SK-N-SH (cell line): ENCODE measurements around the gene ABCA3. TPM values are rescaled to one million over a fixed set of nuclear protein-coding genes. Genes with fewer than 3 reads are reported as not detected.

Source experiments
- CTCF ChIA-PET: fragments of 300-600, 350-600 bp; formaldehyde crosslinking; extraction: SDS; loops from one replicate; lab custom pipeline; 2021; lab: Yijun Ruan, JAX
- POLR2A ChIA-PET: fragments of 350-600 bp; sonication (Branson Sonifier 250); formaldehyde crosslinking; extraction: SDS; loops from one replicate; lab custom pipeline; 2020; ENCODE audit warnings: antibody characterized with exemption, inconsistent platforms; lab: Yijun Ruan, JAX
- DNase-seq: peaks from one replicate; pipeline ENCODE4 v3.0.0; 2012
- H2AFZ ChIP-seq: fragments of 200-600 bp; sonication (generic); 2 replicates; pipeline ENCODE4 v1.8.1; 2016; ENCODE audit warnings: antibody characterized with exemption, mild to moderate bottlenecking, low read depth
- H3F3A ChIP-seq: fragments of 200-600 bp; sonication (generic); replicated peaks from 2 replicates; pipeline ENCODE3; 2016; ENCODE audit warnings: antibody characterized with exemption, mild to moderate bottlenecking; ENCODE audit not compliant: insufficient read depth
- H3K27ac ChIP-seq, 2 experiments: fragments of 200-500 bp in 1 of 2; fragments of 200-600 bp in 1 of 2; sonication (Bioruptor generic) in 1 of 2; sonication (generic), shearing (Covaris generic) in 1 of 2; 2 replicates each; pipeline versions ENCODE4 v1.5.1 to v1.6.1; 2014 to 2016; ENCODE audit warnings: low read depth in 2 of 2, inconsistent platforms in 1 of 2, low read length in 1 of 2, mild to moderate bottlenecking in 1 of 2, mixed read lengths in 1 of 2
- H3K27me3 ChIP-seq: fragments of 200-600 bp; sonication (generic), shearing (Covaris generic); 2 replicates; pipeline ENCODE4 v1.6.1; 2016; ENCODE audit warnings: mixed run types; ENCODE audit not compliant: insufficient read depth
- H3K36me3 ChIP-seq, 2 experiments: fragments of 200-500 bp in 1 of 2; fragments of 200-600 bp in 1 of 2; sonication (Bioruptor generic) in 1 of 2; sonication (generic) in 1 of 2; replicated peaks in 1 of 2; 2 replicates each; pipeline versions ENCODE3 to v1.5.1; 2014 to 2016; ENCODE audit warnings: low read length in 1 of 2, mild to moderate bottlenecking in 1 of 2; ENCODE audit not compliant: insufficient read depth in 2 of 2, control insufficient read depth in 1 of 2
- H3K4me1 ChIP-seq, 2 experiments: fragments of 200-500 bp in 1 of 2; fragments of 200-600 bp in 1 of 2; sonication (Bioruptor generic) in 1 of 2; sonication (generic), shearing (Covaris generic) in 1 of 2; 2 replicates each; pipeline versions ENCODE4 v1.5.1 to v1.6.1; 2014 to 2016; ENCODE audit warnings: low read depth in 1 of 2, low read length in 1 of 2, mixed run types in 1 of 2; ENCODE audit not compliant: insufficient read depth in 2 of 2, control insufficient read depth in 1 of 2
- H3K4me2 ChIP-seq: fragments of 200-600 bp; sonication (generic), shearing (Covaris generic); 2 replicates; pipeline ENCODE4 v1.6.1; 2017; ENCODE audit warnings: mixed run types
- H3K4me3 ChIP-seq, 2 experiments: fragments of 200-500 bp in 1 of 2; fragments of 200-600 bp in 1 of 2; sonication (Bioruptor generic) in 1 of 2; sonication (generic), shearing (Covaris generic) in 1 of 2; 2 replicates each; pipeline versions ENCODE4 v1.5.1 to v1.8.1; 2014 to 2016; ENCODE audit warnings: low read depth in 2 of 2, inconsistent platforms in 1 of 2, low read length in 1 of 2, mild to moderate bottlenecking in 1 of 2, mixed read lengths in 1 of 2, moderate library complexity in 1 of 2
- H3K79me2 ChIP-seq: fragments of 200-600 bp; sonication (generic); 2 replicates; pipeline ENCODE4 v1.8.1; 2017; ENCODE audit warnings: mild to moderate bottlenecking; ENCODE audit not compliant: insufficient read depth
- H3K9ac ChIP-seq: fragments of 200-600 bp; sonication (generic); 2 replicates; pipeline ENCODE4 v1.6.1; 2017; ENCODE audit warnings: mixed run types
- H3K9me2 ChIP-seq: fragments of 200-600 bp; sonication (generic); 2 replicates; pipeline ENCODE4 v1.6.1; 2017; ENCODE audit warnings: mixed run types
- H3K9me3 ChIP-seq: fragments of 200-600 bp; sonication (generic); 2 replicates; pipeline ENCODE4 v1.6.1; 2017; ENCODE audit warnings: mixed run types, mild to moderate bottlenecking, moderate library complexity
- H4K20me1 ChIP-seq: fragments of 200-600 bp; sonication (generic); 2 replicates; pipeline ENCODE4 v1.6.1; 2017; ENCODE audit warnings: mild to moderate bottlenecking, mixed run types; ENCODE audit not compliant: insufficient read depth
- EZH2phosphoT487 ChIP-seq: fragments of 200-600 bp; sonication (generic); IDR thresholded peaks from 2 replicates; pipeline ENCODE4 v1.6.1; 2017; ENCODE audit warnings: low read depth, mixed run types, mild to moderate bottlenecking, antibody characterized with exemption, moderate library complexity, borderline replicate concordance
- FOXJ3 ChIP-seq: sonication (generic); formaldehyde crosslinking; IDR thresholded peaks from 2 replicates; pipeline ENCODE4 v1.5.1; 2020; ENCODE audit warnings: mild to moderate bottlenecking, missing genetic modification reagents
- GABPA ChIP-seq: IDR thresholded peaks from 2 replicates; pipeline ENCODE4 v1.4.0; 2012; ENCODE audit warnings: low read depth, mild to moderate bottlenecking
- MEF2A ChIP-seq: IDR thresholded peaks from 2 replicates; pipeline ENCODE4 v1.4.0; 2012; ENCODE audit warnings: low read depth, borderline replicate concordance
- NFIC ChIP-seq: IDR thresholded peaks from 2 replicates; pipeline ENCODE4 v1.4.0; 2012; ENCODE audit warnings: borderline replicate concordance
- RAD21 ChIP-seq: IDR thresholded peaks from 2 replicates; pipeline ENCODE4 v1.6.1; 2012; ENCODE audit warnings: mild to moderate bottlenecking, low read length
- RCOR1 ChIP-seq: fragments of 150-350 bp; IDR thresholded peaks from 2 replicates; pipeline ENCODE4 v1.6.1; 2017; ENCODE audit warnings: antibody characterized with exemption, low read length
- TEAD4 ChIP-seq: IDR thresholded peaks from 2 replicates; pipeline ENCODE4 v1.4.0; 2012; ENCODE audit warnings: mild to moderate bottlenecking, borderline replicate concordance; ENCODE audit not compliant: insufficient read depth
- WGBS: methylation state at CpG from one replicate; pipeline ENCODE4 v1.1.6; 2017; ENCODE audit warnings: low lambda C conversion rate; 5-methylcytosine and 5-hydroxymethylcytosine counted together
- polyA plus RNA-seq, 3 experiments: library from polyadenylated mRNA; depleted of rRNA; stranded (reverse); fragments of >200 nt; gene quantifications; 2 replicates each; pipeline ENCODE4 v1.2.3, GENCODE V29; 2012
- TF ChIP-seq, protein P1 (sequence below): fragments of 150-350 bp; IDR thresholded peaks from 2 replicates; pipeline ENCODE4 v1.6.1; 2017; ENCODE audit warnings: antibody characterized with exemption, low read length, low read depth, borderline replicate concordance
- TF ChIP-seq, protein P2 (sequence below): IDR thresholded peaks from 2 replicates; pipeline ENCODE4 v1.4.0; 2012; ENCODE audit warnings: low read depth, borderline replicate concordance
- TF ChIP-seq, protein P3 (sequence below): fragments of 200-600 bp; sonication (generic); IDR thresholded peaks from 2 replicates; pipeline ENCODE4 v1.6.1; 2017; ENCODE audit warnings: antibody characterized with exemption, mild to moderate bottlenecking, moderate library complexity
- TF ChIP-seq, protein P4 (sequence below): fragments of 150-350 bp; IDR thresholded peaks from 2 replicates; pipeline ENCODE4 v1.6.1; 2016; ENCODE audit warnings: mild to moderate bottlenecking, low read depth, low read length
- TF ChIP-seq, protein P5 (sequence below): IDR thresholded peaks from 2 replicates; pipeline ENCODE4 v1.4.0; 2012; ENCODE audit warnings: low read depth, borderline replicate concordance

Gene ABCA3
- polyA plus RNA-seq, 1 of the 3 experiments (the other 2 are of a cell fraction): 9.9 TPM

DNA sequence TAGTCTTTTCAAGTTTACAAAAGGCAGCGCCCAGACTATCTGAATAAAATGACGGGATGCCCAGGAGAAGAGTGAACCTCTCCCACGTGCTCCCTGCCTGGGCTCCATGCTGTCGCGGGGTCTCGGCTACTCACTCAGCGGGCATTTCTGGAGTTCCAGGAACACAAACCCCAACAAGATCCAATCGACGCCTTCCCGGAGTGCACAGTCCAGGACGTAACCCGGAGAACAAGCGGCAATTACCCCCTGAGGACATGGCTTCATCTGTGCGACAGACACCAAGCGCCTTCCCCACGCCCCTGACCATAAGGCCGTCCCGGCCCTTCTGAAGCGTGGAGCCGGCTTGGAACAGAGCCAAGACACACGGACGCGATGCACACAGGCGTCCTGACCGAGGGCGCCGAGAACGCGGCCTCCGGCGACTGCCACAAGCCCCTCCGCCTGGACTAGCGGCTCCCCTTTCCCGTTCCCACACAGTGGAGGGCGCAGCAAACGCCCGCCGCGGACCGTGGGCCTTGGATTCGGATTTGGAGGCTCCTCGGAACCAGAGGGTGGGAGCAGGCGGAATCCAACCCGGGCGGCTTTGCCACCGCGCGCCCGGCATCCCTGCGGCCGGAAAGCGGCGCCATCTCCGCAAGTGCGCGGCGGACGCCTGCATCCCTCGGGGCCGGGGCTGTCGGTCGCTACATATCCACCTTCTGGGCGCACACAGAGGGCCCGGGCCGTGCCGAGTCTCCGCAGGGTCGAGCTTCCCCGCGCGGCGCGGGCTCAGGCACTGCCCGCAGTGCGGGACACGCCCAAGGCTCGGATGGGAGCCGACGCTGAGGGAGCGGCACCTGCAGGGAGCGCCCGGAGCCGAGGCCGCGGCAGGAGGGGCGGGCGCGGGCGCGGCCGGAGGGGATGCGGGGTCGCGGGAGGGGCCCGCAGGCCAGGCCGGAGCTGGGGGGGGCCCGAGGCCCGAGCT, 725 bp downstream of the ABCA3 start (continued):
- TF ChIP-seq NFIC (peak; percentile 75), FOXJ3 (CRISPR knock-in tag) (no peak), RAD21 (no peak), RCOR1 (peak; percentile 17; the same call in 1 of the 2 replicates)
- TF ChIP-seq, protein P1, sequence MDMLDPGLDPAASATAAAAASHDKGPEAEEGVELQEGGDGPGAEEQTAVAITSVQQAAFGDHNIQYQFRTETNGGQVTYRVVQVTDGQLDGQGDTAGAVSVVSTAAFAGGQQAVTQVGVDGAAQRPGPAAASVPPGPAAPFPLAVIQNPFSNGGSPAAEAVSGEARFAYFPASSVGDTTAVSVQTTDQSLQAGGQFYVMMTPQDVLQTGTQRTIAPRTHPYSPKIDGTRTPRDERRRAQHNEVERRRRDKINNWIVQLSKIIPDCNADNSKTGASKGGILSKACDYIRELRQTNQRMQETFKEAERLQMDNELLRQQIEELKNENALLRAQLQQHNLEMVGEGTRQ: no peak
- TF ChIP-seq, protein P2, sequence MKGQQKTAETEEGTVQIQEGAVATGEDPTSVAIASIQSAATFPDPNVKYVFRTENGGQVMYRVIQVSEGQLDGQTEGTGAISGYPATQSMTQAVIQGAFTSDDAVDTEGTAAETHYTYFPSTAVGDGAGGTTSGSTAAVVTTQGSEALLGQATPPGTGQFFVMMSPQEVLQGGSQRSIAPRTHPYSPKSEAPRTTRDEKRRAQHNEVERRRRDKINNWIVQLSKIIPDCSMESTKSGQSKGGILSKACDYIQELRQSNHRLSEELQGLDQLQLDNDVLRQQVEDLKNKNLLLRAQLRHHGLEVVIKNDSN: no peak
- TF ChIP-seq, all 33 proteins: peak for 9

DNA sequence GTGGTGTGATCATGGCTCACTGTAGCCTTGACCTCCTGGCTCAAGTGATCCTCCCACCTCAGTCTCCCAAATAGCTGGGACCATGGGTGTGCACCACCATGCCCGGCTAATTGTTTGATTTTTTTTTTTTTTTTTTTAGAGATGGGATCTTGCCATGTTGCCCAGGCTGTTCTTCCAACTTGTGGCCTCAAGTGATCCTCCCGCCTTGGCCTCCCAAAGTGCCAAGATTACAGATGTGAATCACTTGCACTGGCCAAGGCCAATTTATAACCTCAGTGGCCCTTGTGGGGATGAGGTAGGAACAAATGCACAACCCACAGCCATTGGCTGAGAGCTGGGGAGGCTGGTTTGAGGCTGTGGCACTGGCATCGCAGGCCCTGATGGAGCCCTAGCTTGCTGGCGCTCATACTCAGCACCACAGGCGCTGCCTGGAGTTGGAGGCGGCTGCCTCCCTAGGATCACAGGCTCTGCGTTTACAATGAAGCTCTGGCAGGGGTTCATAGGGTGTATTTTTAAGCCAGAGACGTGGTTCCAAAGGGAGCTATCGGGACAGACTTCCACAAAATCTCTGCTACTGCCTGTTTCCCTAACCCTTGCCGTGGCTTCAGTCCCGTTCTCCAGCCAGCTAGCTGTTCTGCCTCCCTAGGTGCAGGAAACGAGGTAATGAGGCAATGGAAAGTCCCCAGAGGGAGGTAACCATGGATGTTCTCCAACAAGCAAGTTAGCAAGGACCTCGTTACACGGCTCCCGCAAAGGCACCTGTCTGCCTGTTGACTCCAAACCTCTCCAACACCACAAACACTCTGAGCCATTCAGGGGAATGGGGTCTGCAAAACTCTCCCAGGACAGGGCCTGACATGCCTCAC, 2.9 kb downstream of the ABCA3 start:
- H3K4me2 ChIP-seq: no peak overlapping the region
- H3K9me3 ChIP-seq: no peaks in the 10 kb centered on the region
- WGBS: 94% methylated on average over 11 of the region's 15 CpGs
- H3F3A ChIP-seq: peaks cover 7% of the 10 kb centered on the region
- no peaks in the 10 kb centered on the region for H3K79me2 ChIP-seq
- POLR2A ChIA-PET: interaction anchor here (0.6 kb wide), 1 partner anchor 118 kb away, joined by 4 read pairs; no protein-coding TSS in a partner anchor
- H3K27ac ChIP-seq: no peak overlapping the region
- no peak for TF ChIP-seq EZH2phosphoT487
- TF ChIP-seq TEAD4: no peak
- TF ChIP-seq, protein P3, sequence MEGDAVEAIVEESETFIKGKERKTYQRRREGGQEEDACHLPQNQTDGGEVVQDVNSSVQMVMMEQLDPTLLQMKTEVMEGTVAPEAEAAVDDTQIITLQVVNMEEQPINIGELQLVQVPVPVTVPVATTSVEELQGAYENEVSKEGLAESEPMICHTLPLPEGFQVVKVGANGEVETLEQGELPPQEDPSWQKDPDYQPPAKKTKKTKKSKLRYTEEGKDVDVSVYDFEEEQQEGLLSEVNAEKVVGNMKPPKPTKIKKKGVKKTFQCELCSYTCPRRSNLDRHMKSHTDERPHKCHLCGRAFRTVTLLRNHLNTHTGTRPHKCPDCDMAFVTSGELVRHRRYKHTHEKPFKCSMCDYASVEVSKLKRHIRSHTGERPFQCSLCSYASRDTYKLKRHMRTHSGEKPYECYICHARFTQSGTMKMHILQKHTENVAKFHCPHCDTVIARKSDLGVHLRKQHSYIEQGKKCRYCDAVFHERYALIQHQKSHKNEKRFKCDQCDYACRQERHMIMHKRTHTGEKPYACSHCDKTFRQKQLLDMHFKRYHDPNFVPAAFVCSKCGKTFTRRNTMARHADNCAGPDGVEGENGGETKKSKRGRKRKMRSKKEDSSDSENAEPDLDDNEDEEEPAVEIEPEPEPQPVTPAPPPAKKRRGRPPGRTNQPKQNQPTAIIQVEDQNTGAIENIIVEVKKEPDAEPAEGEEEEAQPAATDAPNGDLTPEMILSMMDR: no peak
- no peak for TF ChIP-seq GABPA
- TF ChIP-seq RCOR1: no peak
- TF ChIP-seq, protein P4, sequence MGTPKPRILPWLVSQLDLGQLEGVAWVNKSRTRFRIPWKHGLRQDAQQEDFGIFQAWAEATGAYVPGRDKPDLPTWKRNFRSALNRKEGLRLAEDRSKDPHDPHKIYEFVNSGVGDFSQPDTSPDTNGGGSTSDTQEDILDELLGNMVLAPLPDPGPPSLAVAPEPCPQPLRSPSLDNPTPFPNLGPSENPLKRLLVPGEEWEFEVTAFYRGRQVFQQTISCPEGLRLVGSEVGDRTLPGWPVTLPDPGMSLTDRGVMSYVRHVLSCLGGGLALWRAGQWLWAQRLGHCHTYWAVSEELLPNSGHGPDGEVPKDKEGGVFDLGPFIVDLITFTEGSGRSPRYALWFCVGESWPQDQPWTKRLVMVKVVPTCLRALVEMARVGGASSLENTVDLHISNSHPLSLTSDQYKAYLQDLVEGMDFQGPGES: no peak
- no peak for TF ChIP-seq MEF2A
- TF ChIP-seq, protein P1: no peak
- TF ChIP-seq RAD21: no peak
- TF ChIP-seq, protein P5, sequence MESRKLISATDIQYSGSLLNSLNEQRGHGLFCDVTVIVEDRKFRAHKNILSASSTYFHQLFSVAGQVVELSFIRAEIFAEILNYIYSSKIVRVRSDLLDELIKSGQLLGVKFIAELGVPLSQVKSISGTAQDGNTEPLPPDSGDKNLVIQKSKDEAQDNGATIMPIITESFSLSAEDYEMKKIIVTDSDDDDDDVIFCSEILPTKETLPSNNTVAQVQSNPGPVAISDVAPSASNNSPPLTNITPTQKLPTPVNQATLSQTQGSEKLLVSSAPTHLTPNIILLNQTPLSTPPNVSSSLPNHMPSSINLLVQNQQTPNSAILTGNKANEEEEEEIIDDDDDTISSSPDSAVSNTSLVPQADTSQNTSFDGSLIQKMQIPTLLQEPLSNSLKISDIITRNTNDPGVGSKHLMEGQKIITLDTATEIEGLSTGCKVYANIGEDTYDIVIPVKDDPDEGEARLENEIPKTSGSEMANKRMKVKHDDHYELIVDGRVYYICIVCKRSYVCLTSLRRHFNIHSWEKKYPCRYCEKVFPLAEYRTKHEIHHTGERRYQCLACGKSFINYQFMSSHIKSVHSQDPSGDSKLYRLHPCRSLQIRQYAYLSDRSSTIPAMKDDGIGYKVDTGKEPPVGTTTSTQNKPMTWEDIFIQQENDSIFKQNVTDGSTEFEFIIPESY: no peak
- TF ChIP-seq, all 33 proteins: peak for 0
- no peak overlapping the region for H3K4me3 ChIP-seq
- no peak for DNase-seq
- no peaks in the 10 kb centered on the region for H3K9me2 ChIP-seq
- no peaks in the 10 kb centered on the region for H3K27me3 ChIP-seq
- H2AFZ ChIP-seq: no peak overlapping the region
- H3K9ac ChIP-seq: no peak overlapping the region
- no peaks in the 10 kb centered on the region for H4K20me1 ChIP-seq
- peaks cover 0 to 20% of the 10 kb centered on the region in 2 experiments; a peak in 2 of 4 replicates for H3K4me1 ChIP-seq
- CTCF ChIA-PET: interaction anchor here (1.0 to 1.5 kb wide), 3 partner anchors 63 to 176 kb away, joined by 3 to 5 read pairs (median 3); partner anchors contain the start of gene ATP6V0C
- no peaks in the 10 kb centered on the region for H3K36me3 ChIP-seq
